DOHH2 (cell line): Measurements from ENCODE around the gene PPP1R13B.

Experiments
- H3F3A ChIP-seq: fragments of 200-600 bp; sonication (generic), shearing (Covaris generic); 2 replicates; pipeline ENCODE4 v1.6.0; 2016; ENCODE audit warnings: antibody characterized with exemption, mild to moderate bottlenecking; ENCODE audit not compliant: control insufficient read depth, insufficient read depth
- H3K27ac ChIP-seq: fragments of 200-600 bp; sonication (generic); 2 replicates; pipeline ENCODE4 v1.5.1; 2014; ENCODE audit warnings: low read depth, mild to moderate bottlenecking, low read length, moderate library complexity
- H3K27me3 ChIP-seq: fragments of 200-600 bp; sonication (generic); 2 replicates; pipeline ENCODE4 v1.6.1; 2014; ENCODE audit warnings: mild to moderate bottlenecking, low read length, mixed read lengths; ENCODE audit not compliant: control insufficient read depth
- H3K36me3 ChIP-seq: fragments of 200-600 bp; sonication (generic); 2 replicates; pipeline ENCODE4 v1.6.1; 2014; ENCODE audit warnings: mild to moderate bottlenecking, low read length, moderate library complexity, mixed read lengths; ENCODE audit not compliant: control insufficient read depth
- H3K4me1 ChIP-seq: fragments of 200-600 bp; sonication (generic); 2 replicates; pipeline ENCODE4 v1.6.1; 2014; ENCODE audit warnings: mild to moderate bottlenecking, low read length, mixed read lengths; ENCODE audit not compliant: control insufficient read depth
- H3K4me2 ChIP-seq: fragments of 200-600 bp; sonication (generic); 2 replicates; pipeline ENCODE4 v1.6.0; 2014; ENCODE audit warnings: mild to moderate bottlenecking, low read length, moderate library complexity
- H3K4me3 ChIP-seq: fragments of 200-600 bp; sonication (generic); 2 replicates; pipeline ENCODE4 v1.5.1; 2014; ENCODE audit warnings: mild to moderate bottlenecking, low read length, mixed read lengths
- H3K79me2 ChIP-seq: fragments of 200-600 bp; sonication (generic); 2 replicates; pipeline ENCODE4 v1.6.1; 2014; ENCODE audit warnings: mild to moderate bottlenecking, low read length, mixed read lengths; ENCODE audit not compliant: control insufficient read depth
- H3K9me2 ChIP-seq: fragments of 200-600 bp; sonication (generic); replicated peaks from 2 replicates; pipeline ENCODE4 v1.6.1; 2014; ENCODE audit warnings: mild to moderate bottlenecking, low read length, mixed read lengths; ENCODE audit not compliant: control insufficient read depth
- H3K9me3 ChIP-seq: fragments of 200-600 bp; sonication (generic); 2 replicates; pipeline ENCODE4 v1.6.1; 2014; ENCODE audit warnings: antibody characterized with exemption, low read length, mixed read lengths; ENCODE audit not compliant: control insufficient read depth, insufficient read depth
- H4K20me1 ChIP-seq: fragments of 200-600 bp; sonication (generic); 2 replicates; pipeline ENCODE4 v1.6.0; 2014; ENCODE audit warnings: low read depth, mild to moderate bottlenecking, antibody characterized with exemption, low read length, moderate library complexity; ENCODE audit not compliant: control insufficient read depth, insufficient read depth
- CTCF ChIP-seq: fragments of 200-600 bp; sonication (generic); IDR thresholded peaks from one replicate; pipeline ENCODE4 v1.5.1; 2014; ENCODE audit warnings: antibody characterized with exemption, mild to moderate bottlenecking, low read depth, low read length; ENCODE audit not compliant: poor library complexity, severe bottlenecking
- EZH2phosphoT487 ChIP-seq: fragments of 200-600 bp; sonication (generic); IDR thresholded peaks from 2 replicates; pipeline ENCODE4 v1.6.1; 2017; ENCODE audit warnings: borderline replicate concordance, mild to moderate bottlenecking, antibody characterized with exemption, low read length, moderate library complexity, mixed read lengths

The PPP1R13B gene

GRCh38 chr14:103733651-103734050 lies 113.7 kb downstream of the PPP1R13B start:
- no peaks in the 10 kb centered on the region for H3K9me2 ChIP-seq

GRCh38 chr14:103732868-103733620 lies 114.3 kb downstream of the PPP1R13B start:
- H3K27ac ChIP-seq, result no peak overlapping the region
- no peaks in the 10 kb centered on the region for H3K79me2 ChIP-seq
- no peaks in the 10 kb centered on the region for H4K20me1 ChIP-seq
- H3K9me2 ChIP-seq, result no peaks in the 10 kb centered on the region
- H3K27me3 ChIP-seq, result no peaks in the 10 kb centered on the region
- H3F3A ChIP-seq, result no peaks in the 10 kb centered on the region
- no peak for TF ChIP-seq CTCF
- no peak for TF ChIP-seq EZH2phosphoT487
- H3K4me1 ChIP-seq, result no peaks in the 10 kb centered on the region
- H3K9me3 ChIP-seq, result no peaks in the 10 kb centered on the region
- peaks cover 26% of the 10 kb centered on the region for H3K36me3 ChIP-seq
- H3K4me2 ChIP-seq, result no peak overlapping the region
- H3K4me3 ChIP-seq, result no peak overlapping the region

More at GRCh38 chr14:103733651-103734050, 113.7 kb downstream of the PPP1R13B start:
- Histone ChIP-seq H3K4me2 (no peak overlapping the region), H3F3A (no peaks in the 10 kb centered on the region), H3K27ac (no peak overlapping the region), H3K4me1 (no peaks in the 10 kb centered on the region), H3K9me3 (no peaks in the 10 kb centered on the region), H3K36me3 (peaks cover 26% of the 10 kb centered on the region), H3K4me3 (no peak overlapping the region), H4K20me1 (no peaks in the 10 kb centered on the region), H3K27me3 (no peaks in the 10 kb centered on the region), H3K79me2 (no peaks in the 10 kb centered on the region)
- TF ChIP-seq EZH2phosphoT487 (no peak), CTCF (no peak)

- Histone ChIP-seq H3K9me3 (no peaks in the 10 kb centered on the region), H3K36me3 (peaks cover 26% of the 10 kb centered on the region), H4K20me1 (no peaks in the 10 kb centered on the region), H3K4me1 (no peaks in the 10 kb centered on the region), H3K79me2 (no peaks in the 10 kb centered on the region), H3K4me3 (no peak overlapping the region), H3K27me3 (no peaks in the 10 kb centered on the region), H3K27ac (no peak overlapping the region), H3F3A (no peaks in the 10 kb centered on the region), H3K9me2 (no peaks in the 10 kb centered on the region), H3K4me2 (no peak overlapping the region)
- TF ChIP-seq CTCF (no peak), EZH2phosphoT487 (no peak)
Measured at GRCh38 chr14:103731916-103732867, 115.2 kb downstream of the PPP1R13B start.
